Activated CD8-positive, alpha-beta memory T cell treated with anti-CD3 and anti-CD28 coated beads, Interleukin-2, amount 50 U/mL, for 4 hours (primary cell): ENCODE measurements around the gene MAN1A1.
"Not testable (repeated sequence)": the region's sequence is repeated elsewhere in the genome, so short reads cannot be mapped to it uniquely, and the experiment has no call there.

Experiments
- DNase-seq: peaks from one replicate; pipeline ENCODE4 v3.0.0-alpha.2; 2020

Gene MAN1A1

DNA sequence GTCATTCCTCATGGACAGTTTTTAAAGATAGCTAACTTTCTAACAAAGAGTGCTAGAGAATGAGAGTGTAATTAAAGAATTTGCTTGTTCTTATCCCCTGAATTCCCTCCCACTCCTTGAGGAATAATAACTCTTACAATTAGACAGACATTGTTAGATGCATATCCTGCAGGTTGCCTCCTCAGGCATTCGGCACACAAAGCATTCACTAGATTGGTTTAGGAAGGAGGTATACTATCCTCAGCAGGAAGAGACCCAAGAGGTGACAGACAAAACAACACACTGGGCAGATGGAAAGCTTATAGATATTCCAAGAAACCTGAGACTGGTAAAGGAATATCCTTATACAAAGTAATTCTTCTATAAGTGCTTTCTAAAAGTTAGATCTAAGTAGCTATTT, 162.0 kb downstream of the MAN1A1 start:
- no peak for DNase-seq

DNA sequence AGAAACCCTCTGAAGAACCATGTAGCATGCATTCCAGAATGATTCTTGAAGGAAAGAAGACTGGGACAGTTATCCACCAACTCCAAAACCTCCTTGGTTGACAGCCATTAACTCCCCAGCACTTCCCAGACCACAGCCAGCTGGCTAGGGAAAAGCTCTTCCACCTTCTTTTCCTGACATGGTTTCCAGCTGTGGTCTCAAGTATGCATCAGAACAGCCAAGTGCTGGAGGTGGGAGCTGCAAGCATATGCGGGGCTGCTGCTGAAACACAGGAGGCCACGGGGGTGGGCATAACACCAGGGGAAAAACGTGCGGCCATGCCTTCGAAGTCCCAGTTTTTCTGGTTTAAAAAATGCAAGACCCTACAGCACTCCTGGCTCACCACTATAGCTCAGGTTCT, 163.1 kb downstream of the MAN1A1 start:
- DNase-seq, result no peak

DNA sequence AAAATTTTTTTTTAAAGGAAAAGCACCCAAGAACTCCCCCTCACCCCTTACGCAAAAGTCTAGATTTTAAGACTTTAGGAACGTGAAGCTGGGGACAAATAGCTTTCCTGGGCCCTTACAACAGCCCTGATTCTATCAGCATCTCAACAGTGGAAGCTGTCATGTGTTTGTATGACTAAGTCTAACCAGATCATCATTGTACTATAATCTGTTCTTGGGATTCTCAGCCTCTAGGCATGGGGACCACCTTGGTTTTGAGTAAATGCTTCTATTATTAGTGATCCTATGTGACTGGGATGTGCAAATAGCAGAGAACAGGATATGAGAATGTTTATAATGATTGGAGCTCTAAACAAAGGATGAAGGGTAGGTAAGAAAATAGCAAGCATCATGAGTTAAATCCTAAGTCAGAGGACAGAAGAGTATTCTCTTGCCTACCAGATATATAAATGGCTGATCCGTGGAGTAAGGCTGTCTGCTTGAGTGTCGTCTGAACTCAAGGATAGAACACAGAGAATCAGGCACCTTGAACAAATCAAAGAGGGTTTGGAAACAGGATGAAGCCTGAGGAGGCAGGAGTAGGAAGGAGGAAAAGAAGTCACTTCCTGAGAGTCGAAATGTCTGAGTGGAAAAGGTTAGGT, 165.4 kb downstream of the MAN1A1 start:
- no peak for DNase-seq

DNA sequence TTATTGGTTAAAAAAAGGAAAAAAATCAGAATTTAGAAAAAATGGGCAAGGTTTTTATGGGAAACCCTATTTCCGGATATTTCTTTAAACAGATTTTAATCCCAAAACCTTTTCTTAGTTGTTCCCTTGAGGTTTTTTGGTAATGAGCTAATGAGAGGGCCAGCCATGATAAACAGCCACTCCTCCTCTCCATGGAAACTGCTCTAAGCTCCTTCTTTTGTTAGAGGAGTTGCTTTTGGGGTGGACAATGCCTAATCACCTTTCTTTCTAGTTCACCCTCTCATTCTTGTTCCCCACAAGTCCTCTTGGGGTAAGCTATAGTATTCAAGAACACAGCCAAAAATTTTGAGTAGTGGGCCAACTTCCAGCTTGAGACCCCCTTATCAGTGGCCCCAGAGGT, 166.1 kb downstream of the MAN1A1 start:
- no peak for DNase-seq

DNA sequence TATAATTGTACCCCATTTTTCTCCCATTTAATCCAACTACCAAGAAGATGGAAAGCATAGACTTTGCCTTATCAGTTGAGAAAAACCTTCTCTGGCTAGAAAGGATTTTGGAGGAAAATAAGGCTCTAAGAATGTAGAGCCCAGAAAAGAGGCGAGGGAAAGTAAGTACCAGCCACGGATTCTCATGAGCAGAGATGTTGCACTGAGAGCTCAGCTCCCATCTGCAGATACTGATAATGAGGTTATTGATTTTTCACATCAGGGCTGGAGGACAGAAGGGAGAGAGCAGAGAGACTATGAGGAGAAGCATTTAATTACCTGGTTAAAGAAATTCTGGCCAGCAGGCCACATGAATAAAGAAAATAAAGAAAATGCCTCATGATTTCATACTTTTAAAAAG, 166.7 kb downstream of the MAN1A1 start:
- DNase-seq, result no peak

DNA sequence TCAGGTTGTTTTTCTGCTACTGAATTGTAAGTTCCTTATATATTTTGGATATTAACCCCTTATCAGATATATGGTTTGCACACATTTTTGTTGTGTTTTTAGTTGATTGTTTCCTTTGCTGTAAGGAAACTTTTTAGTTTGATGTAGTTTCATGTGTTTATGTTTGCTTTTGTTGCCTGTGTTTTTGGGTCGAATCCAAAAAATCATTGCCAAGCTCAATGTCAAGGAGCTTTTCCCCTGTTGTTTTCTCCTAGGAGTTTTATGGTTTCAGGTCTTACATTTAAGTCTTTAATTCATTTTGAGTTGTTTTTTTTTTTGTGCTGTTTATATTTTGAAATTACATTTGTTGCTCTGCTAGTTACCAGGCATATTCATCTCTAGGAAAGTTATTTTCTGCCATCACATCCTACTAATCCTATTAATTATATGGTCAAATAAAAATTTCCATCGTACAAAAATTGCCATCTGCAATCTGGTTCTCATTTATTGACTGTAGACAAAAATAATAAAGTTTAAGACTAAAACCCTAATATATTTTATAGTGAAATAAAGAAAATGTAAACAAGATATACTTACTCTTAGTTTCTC, 167.3 kb downstream of the MAN1A1 start:
- no peak for DNase-seq

DNA sequence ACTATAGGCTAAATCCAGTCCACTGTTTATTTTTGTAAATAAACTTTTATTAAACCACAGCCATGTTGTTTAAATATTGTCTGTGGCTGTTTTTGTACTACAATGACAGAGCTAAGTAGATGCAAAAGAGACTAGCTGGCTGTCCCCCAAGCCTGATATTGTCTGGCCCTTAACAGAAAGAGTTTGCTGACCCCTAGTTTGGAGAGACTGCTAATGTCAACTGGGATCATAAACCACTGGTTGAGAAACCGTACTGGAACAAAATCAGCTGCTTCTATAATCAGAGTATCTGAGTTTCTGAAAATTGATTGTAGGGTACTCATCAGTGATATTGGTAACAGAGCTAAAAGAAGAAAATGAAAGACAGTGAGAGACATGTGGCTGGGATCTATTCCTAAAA, 168.5 kb downstream of the MAN1A1 start:
- no peak for DNase-seq

DNA sequence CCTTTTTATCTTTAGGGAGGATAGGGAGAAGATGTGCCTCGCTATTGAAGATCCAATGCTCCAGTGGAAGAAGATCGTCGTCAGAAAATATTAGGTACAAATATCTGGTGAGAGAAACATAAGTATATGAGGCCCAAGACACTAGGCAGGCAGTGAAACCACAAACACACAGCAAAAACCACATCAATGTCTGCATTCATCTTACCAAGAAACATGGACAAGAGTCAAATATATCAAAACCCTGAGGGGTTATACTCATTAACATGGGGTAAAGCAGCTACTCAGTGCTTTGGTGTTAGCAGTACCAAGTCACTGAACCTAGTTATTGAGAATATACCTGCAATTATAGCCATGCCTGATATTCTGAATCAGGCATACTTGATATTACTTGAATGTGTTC, 169.7 kb downstream of the MAN1A1 start:
- no peak for DNase-seq

DNA sequence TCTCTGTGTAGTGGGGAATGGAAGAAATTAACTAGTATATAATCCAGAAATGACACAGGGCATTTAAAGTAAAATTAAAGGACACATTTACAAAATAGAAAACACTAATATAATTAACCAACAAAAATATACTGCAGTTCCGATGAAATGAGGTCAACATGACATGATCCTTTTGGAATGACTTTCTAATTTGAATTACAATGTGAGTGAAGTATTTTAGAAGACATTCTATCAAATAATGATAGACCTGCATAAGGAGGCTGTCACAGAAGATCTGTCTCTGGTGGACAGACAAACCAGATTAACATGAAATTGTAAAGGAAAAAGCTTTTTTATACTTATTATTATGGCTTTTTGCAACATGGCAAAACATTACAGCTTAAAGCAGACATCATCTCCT, 170.5 kb downstream of the MAN1A1 start:
- DNase-seq, result no peak

DNA sequence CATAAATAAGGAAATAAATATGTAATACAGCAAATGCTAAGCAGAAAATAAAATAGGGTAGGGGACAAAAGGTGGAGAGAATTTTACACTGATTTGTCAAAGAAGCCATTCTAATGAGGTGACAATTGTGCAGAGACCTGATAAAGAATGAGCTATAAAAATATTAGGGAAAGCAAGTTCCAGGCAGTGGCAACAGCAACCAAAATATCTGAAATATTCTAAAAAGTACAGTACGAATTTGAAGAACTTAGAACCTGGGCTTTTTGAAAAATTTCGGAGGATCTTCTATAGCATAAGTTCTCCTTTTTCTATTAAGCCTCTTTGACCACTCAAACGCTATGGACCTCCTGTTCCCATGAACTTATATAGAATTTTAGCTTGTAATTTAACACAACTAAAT, 173.1 kb downstream of the MAN1A1 start:
- DNase-seq, result no peak

DNA sequence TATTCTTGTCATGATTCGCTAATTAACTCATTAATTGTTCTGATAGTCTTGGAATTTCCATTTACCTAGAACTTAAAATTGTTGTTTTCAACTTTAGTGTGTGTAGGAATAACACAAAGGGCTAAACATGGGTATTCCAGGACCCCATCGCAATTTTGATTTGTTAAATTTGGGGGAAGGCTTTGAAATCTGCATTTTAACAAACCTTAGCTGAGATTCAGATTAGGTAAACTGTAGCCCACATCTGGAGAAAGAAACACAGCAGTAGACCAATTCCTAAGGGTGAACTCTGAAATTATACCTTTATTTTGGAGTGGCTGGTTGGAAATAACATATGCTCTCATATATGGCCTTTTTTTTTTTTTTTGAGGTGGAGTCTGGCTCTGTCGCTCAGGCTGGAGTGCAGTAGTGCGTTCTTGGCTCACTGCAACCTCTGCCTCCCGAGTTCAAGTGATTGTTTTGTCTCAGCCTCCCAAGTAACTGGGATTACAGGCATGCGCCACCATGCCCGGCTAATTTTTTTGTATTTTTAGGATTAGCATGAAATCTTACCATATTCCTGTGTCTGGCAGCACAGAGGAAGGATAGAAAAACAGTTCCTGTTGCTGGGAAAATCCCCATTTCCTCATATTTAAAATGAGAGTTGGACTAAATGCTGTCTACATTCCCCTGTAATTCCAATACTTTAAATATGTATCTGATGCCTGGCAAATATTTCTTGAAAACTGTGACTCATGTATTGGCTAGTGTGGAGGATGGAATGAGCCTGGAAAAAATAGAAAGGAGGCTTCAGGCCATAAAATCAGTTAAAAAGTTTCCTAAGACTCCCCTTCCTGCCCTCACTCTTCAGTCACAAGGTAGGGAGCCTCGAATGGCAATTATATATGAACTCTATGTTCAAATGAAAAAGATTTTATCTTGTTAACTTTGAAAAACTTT, 174.4 kb downstream of the MAN1A1 start:
- no peak for DNase-seq

DNA sequence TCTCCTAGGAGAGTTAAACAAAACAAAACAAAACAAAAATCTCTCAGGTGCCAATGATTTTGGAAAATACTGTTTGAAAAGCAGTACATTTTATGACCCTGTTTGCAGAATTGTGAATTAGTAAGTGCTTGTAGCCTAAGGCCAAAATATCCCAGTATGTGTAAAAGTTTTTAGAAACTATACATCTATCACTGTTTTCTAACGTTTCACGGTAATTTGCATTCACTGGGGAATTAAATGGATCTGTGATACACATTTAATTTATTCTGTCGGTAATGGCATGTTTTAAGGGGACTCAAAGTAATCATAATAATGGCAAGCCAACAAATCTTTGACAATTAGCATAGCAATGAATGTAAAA, 175.5 kb downstream of the MAN1A1 start:
- DNase-seq, result no peak

DNA sequence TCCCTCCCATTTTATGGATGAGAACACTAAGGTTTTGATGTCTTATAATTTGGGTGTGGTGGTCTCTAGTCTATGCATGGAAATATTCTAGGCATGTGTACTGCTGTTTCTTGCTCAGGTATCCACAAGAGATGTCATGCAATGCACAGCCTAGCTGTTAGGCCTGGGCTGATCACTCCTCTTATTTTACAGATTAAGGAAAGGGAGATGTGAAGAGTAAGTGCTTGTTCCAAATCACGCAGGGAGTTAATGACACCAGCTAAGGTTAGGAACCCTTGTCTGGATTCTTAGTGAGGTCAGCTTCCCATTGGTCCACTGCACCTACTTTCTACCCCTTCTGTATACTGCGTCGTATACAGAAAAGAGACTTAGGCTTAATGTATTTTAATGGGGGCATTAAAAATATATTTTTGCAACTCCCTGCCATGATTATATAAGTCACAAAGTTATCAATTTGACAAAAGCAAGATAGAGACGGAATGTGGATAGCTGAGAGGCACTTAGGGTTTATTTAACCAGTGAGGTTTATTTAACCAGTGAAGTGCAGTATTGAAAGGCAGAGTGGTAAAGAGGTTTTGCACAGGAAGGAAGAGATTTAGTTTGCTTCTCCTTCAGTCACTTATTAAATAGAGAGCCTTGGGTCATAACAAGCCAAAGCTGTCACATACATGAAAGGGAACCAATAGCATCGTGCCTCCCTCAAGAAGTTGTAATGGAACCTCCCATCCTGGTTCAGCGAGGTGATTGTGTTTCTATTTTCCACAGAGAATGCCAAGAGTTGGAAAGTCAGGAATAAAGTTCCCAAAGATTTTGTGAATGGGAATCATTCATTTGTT, 176.1 kb downstream of the MAN1A1 start:
- no peak for DNase-seq

DNA sequence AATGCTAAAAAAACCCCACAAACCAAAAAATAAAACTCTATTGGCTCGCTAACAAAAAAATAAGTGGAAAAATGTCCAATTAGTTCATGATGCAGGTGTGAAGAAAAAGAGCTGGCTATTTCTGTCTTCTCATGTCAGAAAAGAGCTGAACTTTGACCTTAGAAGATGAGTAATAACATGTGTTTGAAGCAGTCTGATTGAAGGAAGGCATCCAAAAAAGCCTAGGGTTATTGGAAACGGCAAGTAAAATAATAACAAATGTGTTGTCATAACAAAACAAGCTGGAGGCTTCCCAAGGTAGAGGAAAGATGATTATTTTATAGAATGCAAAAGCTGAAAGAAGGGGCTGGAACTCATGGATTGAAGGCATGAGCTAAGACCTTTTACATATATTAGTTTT, 176.7 kb downstream of the MAN1A1 start:
- DNase-seq, result no peak

DNA sequence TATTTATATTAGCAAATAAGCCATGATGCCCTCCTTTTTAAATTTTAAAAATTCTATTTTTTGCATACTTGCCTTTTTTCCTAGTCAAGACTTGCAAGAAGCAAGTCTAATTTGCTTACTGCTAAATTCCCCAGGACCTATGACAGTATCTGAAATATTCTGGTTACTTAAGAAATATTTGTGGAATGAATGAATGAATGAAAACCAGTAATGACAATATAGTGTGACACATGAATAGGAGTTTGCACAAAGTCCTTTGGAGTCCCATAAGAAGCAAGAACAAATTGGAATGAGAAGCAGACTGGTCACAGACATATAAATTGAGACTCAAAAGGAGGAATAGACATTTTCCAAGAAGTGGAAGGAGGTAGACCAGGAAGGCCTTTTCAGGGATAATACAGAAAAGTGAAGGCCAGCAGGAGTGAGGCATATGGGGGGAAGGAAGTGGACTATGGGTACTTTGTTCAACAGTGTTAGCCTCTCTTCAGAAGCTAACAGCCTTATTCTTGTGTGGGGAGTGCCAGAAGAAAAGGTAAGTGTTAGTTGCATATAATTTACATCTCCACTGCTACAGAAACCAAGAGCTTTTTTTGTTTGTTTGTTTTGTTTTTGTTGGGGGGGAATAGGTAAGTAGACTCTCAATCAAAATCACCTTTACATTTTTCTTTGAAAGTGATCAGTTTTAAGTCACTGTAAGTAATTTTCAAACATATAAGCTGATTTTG, 177.5 kb downstream of the MAN1A1 start:
- no peak for DNase-seq

DNA sequence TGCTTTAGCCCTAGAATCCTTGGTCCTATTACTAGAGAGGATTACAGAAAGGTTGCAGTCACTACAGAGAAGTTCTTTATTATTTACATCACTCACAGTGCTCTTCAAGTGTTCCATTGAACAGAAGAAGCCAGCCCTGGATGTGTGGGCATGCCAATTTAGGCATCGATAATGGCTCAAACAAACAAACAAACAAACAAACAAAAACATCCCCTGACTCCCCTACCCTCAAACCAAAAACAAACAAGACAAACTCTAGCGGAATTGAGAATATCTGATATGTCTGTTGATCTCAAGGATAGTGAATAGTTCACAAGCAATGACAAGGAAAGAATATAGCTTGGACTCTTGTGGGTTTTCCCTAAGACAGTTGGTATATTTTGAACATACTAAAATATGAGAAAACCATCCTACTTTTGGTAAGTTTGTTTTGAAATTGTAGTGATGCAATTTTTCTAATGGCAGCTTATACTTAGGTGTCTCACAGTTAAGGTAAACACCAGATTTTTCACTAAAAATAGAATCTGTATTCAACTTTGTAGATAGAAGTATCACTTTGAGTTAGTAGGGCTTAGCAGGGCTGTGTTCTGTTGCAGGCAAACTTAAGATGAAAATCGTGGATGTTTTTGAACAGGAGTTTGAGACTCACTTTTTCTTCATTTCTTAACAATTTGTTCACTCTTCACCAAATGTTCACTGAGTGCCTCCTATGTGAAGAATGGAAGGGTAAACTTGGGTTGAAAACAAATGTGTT, 178.3 kb downstream of the MAN1A1 start:
- DNase-seq, result no peak

DNA sequence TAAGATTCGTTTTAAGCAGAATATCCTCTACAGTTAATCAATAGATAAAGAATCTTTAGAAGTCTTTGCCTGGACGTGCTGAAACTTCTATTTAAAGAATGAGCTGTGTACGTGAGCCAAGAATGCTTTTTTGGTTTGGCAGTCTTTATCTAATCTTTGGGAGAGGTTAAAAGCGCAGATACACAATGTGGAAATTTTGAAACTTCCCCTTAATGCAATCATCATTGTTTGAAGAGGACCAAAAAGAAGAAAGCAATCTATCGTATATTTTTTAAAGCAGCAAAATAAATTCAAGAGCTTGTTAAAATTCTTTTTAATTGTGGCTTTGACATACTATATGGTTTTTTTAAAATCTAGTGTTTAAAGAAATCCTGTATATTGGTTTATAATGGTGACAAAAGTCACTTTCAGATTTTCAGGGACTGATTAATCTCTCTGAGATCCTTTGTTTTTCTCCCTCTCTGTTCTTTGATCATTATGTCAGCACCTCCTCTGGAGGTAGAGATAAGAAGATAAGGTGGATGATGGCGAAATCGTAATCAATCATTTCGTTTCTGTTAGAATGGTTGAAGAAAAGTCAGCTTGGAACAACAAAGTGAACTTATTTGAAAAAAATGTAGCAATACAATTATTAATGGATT, 179.0 kb downstream of the MAN1A1 start:
- no peak for DNase-seq

DNA sequence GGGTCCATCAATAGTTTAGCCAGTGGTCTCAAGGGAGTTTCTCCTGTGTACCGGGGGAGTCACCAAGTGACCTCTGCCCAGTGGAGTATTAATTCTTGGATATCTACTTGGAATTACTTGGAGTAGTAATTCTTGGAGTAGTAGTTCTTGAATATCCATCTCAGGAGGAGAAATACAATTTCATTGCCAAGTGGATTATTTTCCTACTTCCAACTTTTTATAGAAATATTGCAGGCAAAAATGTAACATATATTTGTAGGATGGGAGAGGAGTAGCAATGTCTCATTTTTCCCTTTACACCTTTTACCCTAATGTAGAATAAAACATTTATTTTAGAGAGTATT, 179.5 kb downstream of the MAN1A1 start:
- no peak for DNase-seq

DNA sequence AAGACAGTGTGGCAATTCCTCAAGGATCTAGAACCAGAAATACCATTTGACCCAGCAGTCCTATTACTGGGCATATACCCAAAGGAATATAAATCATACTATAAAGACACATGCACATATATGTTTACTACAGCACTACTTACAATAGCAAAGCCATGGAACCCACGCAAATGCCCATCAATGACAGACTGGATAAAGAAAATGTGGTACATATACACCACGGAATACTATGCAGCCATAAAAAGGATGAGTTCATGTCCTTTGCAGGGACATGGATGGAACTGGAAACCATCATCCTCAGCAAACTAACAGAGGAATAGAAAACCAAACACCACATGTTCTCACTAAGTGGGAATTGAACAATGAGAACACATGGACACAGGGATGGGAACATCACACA, 180.2 kb downstream of the MAN1A1 start:
- not testable (repeated sequence) for DNase-seq

DNA sequence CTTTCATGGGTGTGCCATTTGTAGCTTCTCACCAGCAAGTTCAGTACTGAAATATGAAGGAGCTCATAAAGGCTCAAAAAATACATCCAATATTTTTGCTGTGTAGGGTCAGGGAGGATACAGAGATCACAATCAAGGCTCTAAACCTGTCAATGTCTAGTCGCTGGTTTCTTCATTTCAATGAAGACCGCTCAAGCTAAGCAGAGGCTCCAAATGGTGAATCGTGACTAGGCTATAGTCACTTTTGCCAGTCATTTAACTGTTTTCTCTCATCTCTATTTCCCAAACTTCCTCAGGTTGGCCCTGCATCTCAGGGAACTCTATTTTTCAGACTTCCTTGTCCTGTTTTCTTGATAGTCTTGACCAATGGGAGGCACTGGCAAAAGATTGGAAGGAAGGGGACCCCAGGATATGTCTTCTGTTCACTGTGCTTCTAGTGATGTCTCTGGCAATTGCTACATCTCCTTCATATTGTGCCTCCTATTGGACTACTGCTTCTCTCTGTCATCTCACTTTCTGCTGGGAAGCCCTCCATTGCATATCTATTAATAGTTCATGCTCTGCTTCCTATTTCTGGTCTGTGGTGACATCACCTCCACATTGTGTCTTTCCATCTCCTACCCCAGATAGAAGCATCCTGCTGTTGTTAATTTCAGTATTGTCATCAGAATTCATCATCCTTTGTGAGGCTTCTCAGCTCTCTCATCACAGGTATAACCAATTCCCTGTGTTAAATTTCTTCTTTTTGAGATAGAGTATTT, 183.4 kb downstream of the MAN1A1 start:
- no peak for DNase-seq

DNA sequence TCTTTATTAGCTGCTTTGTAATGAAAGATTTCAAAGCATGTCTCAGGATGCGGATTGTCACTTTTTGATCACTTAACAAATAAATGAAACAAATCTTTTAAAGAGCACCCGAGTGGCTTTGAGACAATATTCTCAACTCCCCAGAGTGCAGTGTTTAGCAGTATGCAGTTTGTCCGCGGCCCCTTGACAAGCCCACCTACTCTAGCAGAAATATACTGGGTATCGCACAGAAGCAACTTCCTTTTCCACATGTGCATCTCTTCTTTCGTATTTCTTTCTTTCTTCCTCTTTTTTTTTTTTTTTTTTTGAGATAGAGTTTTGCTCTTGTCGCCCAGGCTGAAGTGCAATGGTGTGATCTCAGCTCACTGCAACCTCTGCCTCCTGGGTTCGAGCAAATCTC, 186.6 kb downstream of the MAN1A1 start:
- DNase-seq, result no peak
